Muscle of arm (tissue), 12 donors: ENCODE data around the gene STK33. TPM values are rescaled to one million over a fixed set of nuclear protein-coding genes. Genes with fewer than 3 reads are reported as not detected.

ENCODE experiments used
- DNase-seq: peaks from one replicate; pipeline ENCODE4 v3.0.0-alpha.2; 2013
- polyA plus RNA-seq, 12 donors: library from polyadenylated mRNA; unstranded; fragments of 120-200 nt; gene quantifications; one replicate each; pipeline ENCODE4 v1.2.1, GENCODE V29; 2013; ENCODE audit not compliant: insufficient read length in 12 of 12

Gene STK33
- polyA plus RNA-seq, 12 donors = 2.0 to 7.2 (median 3.7) TPM; not detected in 2

DNA sequence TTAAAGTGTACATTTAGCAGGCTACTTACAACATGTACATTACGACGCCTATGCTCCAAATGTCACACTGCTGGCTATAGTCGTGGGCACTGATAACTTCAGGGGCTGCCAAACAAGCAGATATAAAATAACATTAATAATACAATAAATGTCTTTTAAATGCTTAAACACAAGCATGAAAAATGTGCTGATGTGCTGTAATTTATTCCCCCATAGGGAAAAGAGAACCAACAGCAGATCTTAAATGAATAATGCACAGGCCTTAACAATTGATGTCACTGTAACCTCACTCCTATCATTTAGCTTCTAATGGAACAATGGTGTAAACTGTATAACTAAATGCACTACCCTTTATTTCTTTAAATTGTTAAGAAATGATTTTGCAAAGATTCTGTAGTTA lies 153.4 kb downstream of the STK33 start:
- DNase-seq = no peak

DNA sequence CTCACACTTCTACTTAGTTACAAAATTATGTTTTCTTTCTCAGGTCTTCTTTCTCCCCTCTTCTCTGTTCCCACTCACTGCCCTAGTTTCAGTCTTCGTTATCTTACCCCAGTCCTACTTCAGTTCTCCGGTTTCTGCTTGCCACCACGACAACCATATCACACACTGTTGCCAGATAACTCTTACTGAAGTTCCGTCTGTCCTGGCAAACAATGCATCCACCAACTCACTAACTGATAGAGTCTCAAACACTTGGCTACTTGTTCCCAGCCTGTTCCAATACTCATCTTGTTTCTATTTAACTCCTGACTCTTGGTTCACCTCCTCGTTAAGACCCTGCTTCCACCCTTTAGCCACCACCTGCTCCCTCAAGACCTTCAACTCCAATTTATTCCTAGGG lies 164.5 kb downstream of the STK33 start:
- no peak for DNase-seq

DNA sequence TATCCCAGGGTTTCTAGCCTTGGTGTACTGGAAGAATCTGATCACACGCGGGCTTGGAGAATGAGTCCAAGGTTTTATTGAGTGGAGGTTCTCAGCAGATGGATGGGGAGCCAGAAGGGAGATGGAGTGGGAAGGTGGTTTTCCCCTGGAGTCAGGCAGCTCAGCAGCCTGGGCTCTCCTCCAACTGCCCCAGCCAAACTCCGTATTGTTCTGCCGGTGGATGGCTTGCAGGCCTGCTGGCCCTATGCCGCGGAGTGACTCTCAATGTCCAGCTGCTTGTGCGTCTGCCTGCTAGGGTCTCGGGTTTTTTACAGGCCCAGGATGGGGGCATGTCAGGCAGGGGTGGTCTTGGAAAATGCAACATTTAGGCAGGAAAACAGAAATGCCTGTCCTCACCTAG lies 168.0 kb downstream of the STK33 start:
- no peak for DNase-seq

DNA sequence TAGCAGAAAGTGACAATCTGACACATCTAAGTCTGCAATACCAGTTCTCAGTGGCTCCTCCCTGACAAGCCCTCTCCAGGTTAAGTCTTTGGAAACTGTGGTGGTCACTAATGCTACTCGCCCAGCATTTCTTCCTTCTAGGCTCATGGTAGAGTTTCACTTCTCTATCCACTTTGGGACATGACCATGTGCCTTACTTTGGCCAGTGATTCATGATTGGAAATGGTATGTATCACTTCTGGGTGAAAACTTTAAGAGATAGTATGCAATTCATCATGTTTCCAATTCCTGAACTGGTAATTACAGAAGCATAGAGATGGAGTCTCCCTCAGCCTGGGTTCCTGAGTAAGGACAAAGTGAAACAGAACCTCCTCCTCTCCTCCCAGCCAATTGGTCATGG lies 178.8 kb downstream of the STK33 start:
- no peak for DNase-seq

DNA sequence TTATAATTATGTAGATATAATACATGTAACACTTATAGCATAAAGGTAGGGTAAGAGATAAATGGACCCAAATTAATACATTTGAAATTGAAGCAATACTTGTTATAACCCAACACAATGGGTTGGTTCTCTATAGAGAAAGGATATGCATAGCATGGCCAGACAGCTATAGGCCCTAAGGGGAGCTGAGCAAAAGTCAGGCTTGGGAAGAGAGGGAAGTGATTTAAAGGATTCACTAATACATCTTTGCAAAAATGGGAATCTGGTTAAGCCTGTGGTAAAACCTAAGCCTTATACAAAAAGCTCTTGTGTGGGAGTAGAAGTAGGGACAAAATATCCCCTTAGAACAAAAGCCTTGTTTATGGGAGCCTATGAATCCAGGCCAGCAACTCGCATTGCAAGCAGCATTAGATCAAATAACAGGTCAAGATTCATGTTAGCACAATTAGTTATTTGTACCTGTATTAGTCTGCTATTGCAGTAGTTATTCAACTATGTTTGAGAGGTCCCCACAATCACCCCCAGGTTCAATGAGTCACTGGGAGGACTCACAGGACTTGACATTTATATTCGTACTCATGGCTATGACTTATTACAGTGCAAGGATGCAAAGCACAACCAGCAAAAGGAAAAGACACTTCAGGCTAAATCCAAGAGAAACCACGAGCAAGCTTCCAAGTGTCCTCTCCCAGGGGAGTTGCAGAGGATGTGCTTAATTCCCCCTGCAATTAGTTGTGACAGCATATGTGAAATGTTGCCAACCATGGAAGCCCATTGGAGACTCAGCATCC lies 185.7 kb downstream of the STK33 start:
- DNase-seq = no peak

DNA sequence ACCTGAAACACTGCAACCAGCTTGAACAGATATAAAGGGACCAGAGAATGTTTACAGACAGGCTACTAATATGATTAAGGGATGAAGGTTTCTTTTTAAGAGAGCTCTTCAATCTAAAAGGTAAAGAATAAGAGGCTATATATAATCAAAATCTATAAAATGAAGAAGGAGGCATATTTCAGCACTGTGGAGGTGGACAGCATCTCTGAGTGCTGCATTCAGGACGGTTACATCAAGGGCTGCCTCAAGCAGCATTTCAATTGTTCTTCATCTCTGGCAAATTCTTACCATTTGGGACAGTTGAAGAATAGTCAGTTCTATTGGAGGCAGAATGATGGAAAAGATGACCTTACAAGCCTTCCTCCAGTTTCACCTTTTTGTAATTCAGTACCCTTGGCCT lies 190.7 kb downstream of the STK33 start:
- DNase-seq = no peak

DNA sequence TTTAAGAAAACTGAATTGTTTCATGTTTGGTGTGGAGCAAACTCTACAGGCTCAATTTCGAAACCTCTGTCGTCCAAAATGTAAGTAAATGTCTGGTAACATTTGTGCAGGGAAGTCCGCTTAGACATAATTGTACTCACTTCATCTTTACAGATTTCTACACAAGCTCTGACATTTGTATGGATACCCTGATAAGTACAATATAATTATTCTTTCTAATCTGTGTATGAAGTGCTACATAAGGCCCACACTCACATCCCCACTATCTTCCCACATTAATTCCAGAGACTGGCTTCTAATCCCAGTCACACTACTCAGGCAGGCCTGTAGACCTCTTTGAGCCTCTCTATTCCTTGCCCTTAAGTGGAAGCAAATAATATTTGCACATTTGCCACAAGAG lies 201.1 kb downstream of the STK33 start:
- DNase-seq = no peak

DNA sequence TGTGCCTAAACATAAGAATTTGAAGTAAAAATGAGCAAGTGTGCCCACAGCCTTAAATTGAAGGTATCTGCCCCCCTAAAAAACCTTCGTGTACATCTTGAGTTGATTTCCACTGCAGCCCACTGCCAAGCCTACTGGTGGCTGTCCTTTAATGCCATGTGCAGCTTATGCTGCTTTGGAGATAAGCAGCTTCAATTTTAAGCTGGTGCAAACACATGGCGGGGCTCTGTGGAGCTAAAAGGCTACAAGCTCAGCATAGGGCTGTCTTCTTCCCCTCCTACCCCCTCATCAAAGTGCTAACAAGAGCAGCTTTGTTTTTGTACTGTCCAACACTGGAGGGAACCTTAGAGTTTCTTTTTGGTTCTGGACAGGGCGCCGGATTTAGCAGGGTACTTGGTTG lies 201.9 kb downstream of the STK33 start:
- DNase-seq = no peak

DNA sequence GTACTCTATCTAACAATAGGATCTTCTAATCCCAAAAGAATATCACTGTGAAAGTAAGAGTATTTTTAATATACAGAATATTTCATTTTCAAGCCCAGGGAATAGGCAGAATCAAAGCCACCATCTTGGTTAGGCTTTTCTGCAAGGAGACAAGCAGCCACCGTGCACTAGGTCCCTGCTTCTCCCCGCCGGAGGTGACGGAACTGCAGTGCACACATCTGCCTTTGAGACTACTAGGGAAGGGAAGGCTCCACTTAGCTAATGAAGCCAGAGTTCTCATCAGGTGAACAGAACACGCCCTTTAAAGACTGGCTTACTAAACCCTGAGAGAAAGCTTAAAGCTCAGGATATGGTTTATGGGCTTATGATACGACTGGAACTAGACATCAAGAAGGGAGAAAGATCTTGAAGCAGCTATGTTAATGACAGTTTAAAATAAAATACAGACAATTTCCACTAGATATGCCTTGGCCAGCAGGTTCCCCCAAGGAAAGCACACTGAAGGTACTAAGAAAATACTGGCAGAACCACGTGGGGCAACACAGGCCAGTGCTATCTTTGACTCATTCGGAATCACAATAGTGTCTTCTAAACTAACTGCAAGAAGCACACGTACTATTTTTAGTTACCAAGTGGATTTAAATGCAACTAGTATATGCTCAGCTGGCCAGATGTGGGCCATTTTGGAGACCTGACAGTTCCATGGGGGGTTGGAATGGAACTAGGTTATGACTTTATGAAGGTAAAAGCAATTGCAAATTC lies 203.0 kb downstream of the STK33 start:
- DNase-seq = no peak

DNA sequence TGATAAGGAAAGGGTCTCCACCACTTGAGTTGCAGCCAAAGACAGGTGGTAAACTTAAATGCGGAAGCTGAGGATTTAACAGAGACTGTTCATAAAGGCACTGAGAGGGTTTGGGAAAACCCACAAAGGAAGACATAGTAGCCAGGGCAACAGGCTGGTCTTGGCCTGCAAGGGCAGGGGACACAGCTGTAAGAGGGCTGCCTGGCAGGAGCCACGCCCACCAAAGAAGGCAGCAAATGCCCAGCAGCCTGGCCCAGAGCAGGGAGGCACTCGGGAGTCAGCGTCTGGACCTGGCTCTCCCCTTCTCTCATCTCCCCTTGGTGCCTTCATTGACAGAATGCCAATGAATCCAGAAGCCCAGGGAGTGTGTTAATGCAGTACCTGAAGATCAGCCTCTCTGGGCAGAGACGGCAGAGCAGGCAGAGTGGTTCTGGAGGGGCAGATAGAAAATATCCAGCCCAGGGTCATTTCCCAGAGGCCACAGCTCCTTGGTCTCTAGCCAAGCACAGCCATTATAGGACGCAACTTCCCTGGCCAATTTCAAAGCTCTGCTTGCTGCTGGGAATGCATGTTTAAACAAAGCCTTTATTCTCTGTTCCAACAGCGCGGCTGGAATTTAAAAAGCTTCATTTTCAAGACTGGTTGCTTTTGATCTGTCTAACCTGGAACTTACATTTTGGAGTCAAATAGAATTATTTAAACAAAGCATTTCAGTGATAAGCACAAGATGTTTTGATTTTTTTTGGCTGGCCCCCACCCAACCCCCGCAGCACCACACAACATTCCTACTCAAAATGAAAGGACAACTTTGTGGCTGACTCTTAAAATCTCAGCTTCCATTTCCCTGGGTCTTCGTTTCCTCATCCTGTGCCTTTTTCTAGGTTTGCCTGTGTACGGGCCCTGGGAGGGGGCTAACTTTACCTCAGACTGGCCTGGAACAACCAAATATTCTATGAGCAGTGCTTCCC lies 204.7 kb downstream of the STK33 start:
- DNase-seq = peak; percentile 13

DNA sequence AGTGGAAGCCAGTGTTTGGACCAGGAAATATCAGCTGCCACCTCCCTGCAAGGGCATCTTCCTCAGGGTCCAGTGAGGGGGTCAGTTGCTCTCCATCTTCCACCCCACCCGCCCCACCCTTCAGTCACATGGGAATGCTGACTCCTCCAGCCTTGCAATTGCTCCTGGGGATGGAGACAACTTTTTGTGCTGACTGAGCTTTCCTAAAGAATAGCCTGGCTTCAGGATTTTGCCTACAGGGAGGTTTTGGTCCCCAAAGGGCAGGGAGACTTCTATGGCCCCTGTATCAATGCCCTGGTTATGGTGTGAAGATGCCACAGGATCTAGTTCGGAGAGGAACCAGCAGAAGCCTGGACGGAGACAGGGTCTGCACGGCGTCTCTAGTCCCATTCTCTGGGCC lies 206.3 kb downstream of the STK33 start:
- DNase-seq = no peak

DNA sequence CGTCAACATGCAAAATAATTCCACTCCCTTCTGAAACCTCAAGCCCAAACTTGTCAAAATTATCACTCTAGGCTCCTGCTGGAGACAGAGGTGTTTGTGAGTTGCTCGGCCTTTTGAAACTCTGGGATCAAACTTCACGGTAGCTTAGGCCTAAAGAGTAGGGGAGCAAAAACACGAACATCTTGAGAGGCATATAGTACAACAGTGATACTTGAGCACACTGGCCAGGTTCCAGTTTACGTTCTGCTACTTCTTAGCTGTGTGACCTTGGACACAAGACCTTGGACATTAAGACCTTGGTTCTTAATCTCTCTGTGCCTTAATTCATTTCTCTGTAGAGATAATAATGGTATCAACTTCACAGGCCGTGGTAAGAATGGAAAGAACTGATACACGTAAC lies 206.9 kb downstream of the STK33 start:
- no peak for DNase-seq

DNA sequence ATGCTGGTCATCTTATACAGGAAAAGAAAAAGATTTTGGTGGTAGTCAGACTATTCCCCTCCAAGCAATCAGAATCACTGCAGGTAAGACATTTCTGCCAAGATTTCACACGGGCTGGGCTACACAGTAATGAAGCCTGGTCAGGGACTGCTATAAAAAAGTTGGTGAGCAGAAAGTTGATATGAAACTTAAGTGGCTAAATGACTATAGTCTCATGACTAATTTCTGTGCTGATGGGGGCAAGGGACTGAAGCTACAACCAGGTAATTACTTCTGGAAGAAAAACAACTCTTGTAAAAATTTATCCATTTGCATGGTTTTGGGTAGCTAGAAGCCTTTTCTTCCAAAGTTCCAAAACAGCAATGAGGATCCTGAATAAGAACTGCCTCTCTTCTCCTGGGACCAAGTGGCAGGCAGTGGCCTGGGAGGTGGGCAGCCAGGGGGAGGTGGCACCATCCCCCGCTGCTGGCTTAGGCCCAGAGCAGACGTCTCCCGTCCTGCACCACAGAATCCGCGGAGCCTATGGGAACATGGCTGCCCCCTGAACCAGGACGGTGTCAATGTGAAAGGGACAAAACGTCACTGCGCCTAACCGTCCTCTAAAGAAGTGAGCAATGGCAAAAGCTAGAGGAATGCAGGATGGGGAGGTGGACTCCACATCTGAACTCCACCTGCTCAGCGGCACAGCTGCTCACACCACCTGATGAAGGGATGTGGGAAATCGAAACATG lies 207.7 kb downstream of the STK33 start:
- DNase-seq = no peak

DNA sequence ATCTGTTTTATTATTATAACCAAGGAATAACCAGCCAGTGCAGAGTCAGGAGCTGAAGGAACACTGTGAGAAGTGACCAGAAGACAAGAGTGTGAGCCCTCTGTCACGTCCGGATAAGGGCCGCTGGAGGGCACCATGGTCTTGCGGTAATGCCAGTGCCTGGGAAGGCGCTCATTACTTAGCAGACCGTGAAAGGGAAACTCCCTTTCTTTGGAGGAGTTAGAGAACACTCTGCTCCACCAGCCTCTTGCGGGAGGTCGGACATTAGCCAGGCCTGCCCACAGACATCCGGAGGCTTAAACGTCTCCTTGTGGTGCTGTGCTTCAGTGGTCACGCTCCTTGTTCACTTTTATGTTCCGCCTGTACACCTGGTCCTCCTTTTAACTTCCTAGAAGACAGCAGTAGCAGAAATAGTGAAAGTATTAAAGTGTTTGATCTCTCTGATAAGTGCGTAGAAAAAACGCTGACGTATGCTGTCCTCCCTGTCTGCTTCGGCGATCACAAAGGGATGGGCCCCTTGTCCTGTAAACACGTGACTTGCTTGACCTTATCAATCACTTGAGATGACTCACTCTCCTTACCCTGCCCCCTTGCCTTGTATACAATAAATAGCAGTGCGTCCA lies 209.7 kb downstream of the STK33 start:
- no peak for DNase-seq

DNA sequence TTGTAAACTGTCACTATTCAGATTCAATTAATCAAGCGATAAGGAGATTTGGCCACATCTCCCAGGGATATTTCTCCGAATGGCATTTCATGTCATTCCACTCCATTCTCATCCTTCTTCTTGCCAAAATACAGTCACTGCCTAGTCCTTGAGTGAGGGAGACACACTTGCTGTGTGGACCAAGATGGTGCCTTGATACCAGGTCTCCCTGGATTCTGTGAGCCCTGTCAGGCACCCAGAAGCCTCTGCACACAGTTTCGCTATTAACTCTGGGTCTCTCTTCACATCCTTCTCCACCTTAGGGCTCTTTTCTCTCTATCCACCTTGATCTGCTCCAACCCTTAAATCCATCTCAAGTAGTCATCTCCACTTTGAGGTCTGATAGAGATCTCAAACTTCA lies 210.4 kb downstream of the STK33 start:
- DNase-seq = no peak

DNA sequence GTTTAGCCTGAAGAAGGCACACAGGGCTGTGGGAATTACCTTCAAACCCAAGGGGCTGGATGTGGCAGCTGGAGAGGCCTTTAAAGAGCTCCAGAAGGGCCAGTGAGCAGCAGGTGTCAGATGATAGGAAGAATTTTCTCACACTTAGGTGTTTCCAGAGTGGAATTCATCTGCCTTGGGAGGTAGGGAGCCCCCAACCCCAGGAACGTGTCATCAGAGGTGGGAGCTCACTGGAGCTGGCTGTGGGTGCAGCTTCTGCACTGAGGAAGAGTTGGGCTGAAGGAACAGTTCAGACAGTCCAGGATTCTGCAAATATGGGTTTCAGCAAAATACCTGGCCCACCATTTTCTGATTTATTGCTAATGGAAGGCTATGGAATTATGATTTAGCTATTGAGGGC lies 210.8 kb downstream of the STK33 start:
- no peak for DNase-seq

DNA sequence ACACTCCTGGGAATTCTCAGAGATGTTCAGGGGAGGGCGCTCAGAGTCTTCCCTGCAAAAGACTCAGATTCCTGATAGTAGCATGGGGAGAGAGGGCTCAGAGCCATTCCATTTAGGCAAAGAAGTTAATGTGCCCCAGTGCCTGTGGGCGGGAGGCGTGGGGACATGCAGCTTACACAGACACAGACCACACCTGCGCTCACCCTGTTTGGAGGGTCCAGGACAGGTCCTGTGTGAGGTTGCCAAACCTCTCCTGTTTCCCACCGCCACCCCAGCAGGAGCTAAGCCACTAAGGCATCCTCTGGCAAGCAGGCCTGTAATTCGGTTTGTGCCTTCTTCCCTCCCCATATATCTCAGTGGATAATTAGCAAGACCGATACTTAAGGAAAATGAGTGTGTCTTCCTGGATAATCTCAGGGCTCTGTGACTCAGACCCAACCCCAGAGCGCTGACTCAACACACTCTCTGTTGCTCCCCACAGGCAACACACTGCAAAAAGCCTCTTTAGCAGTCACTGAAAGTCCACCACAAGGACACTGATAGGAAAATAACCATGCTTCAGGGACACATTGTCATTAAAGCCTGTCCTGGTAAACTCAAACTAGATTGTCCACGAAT lies 211.5 kb downstream of the STK33 start:
- DNase-seq = no peak

DNA sequence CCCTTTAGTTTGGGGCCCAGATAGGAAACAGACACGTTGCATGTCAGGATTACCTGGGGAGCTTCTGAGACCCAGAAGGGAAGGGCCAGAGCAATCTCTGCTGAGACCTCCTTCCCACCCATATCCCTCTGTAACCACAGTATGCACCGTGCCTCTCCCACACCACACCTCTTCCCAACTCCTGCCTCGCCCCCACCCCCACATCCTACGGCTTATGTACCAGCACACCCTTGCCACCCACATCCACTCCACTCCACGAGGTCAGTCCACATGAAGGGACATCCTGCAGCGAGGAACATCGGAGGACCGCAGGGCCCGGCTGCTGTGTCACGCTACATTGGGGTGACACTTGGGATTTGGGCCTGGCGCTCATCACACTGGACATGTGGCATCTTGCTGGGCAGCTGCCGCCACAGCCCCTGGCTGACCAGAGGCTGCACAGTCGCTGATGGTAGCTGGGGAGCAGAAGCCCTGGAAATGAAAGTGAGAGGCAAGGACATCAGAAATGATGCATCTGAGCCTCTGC lies 212.1 kb downstream of the STK33 start:
- no peak for DNase-seq

DNA sequence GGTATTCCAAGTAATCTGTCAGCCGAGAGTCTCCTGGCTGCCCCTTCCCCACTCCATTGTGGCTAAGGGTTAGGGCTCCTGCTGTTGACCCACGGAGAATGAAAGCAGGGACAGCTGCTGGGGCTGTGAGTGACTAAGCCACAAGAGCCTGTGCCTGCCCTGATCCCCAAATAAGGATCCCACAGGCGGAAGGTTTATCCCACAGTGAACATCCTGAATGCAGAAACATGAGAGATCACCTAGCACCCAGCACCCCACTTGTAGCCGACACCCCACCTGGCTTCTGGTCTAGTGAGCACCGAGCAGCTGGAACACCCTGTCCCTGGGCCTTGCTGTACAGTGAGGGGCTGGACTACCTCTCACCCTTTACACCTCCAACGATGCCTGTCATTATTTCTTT lies 212.7 kb downstream of the STK33 start:
- no peak for DNase-seq

DNA sequence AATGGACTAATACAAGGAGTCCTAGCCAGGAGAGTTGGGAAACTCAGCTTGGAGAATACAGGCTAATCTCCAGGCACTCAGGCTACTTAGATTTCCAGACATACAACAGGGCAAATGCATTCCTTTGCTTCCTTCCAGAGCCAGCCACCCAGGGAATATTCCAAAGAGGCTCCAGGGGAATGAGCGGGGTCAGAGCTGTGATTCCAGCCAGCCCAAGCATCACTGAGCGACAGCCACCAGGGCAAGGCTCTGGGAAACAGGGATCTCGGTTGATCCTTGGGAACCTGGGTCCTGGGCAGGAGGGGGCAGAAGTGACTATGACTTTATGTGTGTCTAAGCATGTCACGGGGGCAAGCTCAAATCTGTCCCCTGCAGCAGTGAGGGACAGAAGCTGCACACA lies 218.1 kb downstream of the STK33 start:
- no peak for DNase-seq
